LoVo (cell line): ENCODE measurements around the gene SLC22A13.
A peak's percentile ranks its signal among the peaks of the same experiment; 100 is the strongest.
"Not testable (repeated sequence)": the region's sequence is repeated elsewhere in the genome, so short reads cannot be mapped to it uniquely, and the experiment has no call there.

Experiments used
- DNase-seq: peaks from one replicate; pipeline ENCODE4 v3.0.0-alpha.2; 2016; ENCODE audit warnings: low spot score

SLC22A13 gene

DNA sequence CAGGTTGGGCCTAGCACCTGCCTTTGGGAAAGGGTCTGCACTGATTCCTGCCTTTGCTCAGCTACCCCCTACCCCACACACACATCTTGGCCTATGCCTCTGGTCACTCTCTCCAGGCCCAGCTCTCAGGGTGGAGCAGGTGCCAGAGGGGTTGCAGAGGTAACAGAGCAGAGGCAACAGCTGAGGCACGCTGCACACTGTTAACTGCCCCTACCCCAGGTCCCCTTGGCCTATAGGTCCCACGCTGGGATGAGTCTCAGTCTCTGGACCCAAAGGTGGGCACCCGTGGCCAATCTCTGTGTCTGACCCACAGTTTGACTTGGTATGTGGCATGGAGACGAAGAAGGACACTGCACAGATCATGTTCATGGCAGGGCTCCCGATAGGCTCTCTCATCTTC lies 41.3 kb downstream of the SLC22A13 start:
- DNase-seq: no peak

DNA sequence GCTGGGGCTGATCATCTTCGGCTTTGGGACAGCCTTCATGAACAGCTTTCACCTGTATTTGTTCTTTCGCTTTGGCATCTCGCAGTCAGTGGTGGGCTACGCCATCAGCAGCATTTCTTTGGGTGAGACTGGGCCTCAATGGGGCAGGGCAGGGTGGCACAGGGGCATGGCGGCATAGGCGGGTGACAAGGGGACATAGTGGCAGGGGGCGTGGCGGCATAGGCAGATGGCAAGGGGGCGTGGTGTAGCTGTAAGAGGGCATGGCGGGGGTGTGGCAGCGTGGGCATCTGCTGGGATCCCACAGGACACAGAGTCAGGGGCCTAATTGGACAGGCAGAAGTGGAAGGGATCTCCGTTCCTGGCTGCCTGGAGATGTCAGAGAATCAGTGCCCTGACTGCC lies 42.0 kb downstream of the SLC22A13 start:
- DNase-seq: no peak

DNA sequence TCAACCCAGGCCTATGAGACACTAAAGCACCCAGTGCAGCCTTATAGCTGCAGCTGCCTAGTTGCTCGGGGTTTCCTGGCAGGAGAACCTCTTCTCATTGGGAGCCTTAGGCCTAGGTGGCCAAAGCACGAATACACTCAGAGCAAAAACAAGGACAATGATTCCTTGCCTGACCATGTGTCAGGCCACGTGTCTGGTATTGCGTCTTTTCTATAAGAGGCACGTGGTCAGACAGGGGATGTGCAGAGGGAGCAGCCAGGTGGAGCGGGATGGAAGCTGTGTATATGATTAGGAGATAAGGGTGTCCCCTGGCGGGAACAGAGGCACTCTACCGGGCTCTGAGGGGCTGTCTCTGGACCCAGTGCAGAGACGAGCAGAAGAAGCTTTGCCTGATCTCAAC lies 42.8 kb downstream of the SLC22A13 start:
- DNase-seq: no peak

DNA sequence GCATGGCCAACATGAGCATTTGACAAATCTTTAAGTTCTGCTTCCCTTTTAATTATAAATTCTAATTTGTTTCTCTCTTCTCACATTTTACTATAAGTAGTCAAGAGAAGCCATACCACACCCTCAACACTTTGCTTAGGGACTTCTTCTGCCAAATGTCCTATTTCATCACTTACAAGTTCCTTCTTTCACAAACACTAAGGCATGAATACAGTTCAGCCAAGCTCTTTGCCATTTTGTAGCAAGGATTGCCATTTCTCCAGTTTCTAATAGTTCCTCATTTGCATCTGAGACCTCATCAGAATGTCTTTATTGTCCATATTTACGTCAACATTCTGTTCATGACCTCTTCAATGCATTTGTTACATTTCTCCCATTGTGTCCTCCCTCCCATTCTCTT lies 45.9 kb downstream of the SLC22A13 start:
- no peak for DNase-seq

- no peak for DNase-seq
Observed at GRCh38 chr3:38311941-38312340, 46.3 kb downstream of the SLC22A13 start.

- DNase-seq: no peak
Observed at GRCh38 chr3:38312356-38312755, 46.7 kb downstream of the SLC22A13 start.

DNA sequence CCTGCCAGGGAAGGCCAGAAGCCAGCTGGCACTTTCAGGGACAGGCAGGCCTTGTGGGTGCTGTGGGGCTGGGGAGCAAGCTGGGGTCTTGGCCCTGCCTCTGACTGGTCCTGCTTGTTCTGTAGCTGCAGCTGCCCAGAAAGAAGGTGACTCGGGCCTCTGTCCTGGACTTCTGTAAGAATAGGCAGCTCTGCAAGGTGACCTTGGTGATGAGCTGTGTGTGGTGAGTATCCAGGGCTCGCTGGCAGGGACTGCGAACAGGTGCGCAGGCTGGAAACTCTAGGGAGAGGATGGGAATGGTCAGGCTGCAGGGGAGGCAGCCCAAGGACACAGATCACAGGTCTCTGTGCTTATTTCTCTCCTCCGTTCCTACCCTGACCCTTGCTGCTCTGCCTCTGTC lies 47.7 kb downstream of the SLC22A13 start:
- no peak for DNase-seq

- DNase-seq: no peak
Observed at GRCh38 chr3:38313695-38314094, 48.1 kb downstream of the SLC22A13 start.

DNA sequence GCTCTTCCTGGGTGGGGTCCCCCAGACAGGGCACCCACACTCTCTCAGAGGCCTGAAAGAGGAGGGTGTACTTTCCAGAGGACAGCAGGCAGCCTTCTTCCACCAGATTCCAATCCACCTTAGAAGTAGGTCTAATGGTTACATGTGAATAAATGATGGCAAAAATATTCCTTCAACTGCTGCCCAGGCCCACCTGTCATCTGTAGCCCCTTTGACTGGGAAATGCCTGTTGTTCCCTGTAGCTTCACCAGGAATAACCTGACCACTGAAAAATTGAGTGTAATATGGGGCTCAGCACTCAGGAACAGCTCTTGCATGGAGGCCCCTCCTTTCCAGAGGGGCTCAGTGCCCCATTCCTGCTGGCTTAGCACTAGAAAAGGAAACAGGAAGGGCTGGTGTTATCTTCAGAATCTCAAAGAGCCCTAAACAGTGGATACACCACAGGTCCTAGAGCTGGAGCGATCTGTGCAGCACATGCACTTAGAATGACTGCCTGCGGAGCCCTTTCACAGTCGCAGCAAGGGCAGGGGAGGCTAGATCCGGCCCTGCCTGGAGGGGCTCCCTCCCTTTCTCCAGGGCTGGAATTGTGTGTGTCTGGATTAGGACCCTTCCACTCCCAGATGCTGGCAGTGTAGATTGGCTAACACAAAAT lies 48.6 kb downstream of the SLC22A13 start:
- DNase-seq: no peak

DNA sequence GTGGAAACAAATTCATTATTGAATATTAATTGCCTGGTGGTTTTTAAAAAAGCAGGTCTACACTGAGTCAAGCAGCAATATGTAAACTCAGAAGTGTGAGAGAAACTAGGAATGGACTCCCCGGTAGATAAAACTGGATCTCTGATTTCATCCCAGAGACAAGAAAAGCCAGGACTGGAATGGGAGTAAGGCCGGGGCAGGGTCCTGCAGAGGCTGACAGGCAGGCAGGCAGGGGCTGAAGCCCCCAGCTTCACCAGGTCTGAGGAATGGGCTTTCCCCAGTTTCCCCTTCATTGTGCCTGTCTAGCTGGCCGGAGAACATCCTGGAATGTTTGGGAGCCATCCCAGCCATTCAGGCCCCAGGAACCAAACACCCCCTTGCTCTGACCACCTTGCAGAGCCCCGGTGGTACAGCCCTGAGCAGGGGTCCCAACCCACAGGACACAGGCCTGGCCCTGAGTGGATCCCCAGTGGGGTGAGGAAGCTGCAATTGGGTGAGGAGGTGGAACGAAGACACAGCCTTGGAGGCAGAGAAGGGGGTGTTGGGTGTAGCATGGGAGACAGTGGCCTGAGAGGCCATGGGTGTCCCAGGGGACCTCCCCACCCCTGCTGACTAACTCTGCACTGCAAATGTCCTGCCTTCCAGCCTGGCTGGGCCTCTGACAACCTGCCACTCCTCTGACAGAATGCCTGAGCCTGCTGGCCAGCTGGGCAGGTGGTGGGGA lies 49.3 kb downstream of the SLC22A13 start:
- DNase-seq: no peak

GRCh38 chr3:38315488-38316230 lies 50.0 kb downstream of the SLC22A13 start:
- no peak for DNase-seq

GRCh38 chr3:38316356-38317191 lies 51.0 kb downstream of the SLC22A13 start:
- DNase-seq: no peak

DNA sequence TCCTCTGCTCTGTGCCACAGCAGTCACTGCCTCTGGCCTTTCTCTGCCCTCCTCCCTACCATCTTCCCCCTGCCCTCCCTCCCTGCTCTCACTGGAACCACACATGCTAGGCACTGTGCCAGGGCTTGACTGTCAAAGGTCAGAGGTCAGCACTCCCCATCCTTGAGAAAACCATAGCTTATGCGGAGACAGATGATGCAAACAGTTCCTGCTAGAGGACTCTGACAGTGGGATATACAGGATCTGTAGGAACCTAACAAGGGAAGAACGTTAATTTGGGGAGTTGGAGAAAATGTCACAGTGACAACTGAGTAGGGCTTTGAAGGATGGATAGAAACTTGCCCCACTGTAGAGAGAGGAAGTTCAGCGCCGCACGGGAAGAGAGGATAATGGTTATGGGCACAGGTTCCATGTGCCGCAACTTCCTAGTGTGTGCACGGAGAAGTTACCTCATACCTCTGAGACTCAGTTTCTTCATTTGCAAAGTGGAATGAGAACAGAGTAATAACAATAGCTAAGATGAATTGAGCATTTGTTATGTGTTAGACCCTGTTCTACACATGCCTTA lies 51.7 kb downstream of the SLC22A13 start:
- no peak for DNase-seq

DNA sequence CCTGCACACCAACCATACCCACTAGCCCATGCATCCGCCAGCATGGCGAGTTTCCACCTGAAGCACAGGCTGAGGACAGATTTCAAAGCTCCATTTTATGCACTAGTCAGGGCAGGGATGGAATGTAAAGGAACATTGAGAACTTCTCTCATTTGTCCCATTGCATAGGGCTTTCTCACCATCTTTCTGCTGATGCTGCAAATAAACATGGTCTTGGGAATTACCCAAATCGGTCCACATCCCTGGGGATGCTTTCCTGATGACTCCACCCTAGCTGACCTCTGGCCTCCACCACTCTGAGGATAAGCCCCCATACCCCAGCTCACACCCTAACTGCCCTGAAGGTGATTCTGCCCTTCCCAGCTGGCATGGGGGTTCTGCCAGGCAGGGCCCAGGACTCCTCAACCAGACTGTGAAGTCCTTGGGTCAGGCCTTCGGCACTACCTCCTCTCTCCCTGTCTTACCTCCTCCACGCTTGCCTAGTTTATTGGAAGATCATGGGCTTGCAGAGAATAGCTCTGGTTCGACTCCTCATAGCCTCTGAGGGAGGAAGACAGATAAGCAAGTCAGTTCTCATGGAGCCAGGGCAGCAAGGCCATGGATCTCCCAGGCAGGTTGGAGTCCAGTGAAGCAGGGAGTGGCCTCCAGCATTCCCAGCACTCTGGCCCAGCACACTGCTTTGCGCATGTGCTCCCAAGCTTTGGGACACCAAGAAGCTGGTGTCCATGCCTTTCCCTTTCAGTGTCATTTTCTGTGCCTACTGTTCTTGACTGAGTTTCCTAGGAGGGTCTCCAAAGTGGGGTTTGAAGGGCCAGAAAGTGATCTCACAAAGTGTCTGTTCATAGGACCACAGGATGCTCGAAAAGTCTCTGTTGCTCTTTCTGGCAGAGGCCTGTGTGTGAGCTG lies 53.4 kb downstream of the SLC22A13 start:
- DNase-seq: no peak

DNA sequence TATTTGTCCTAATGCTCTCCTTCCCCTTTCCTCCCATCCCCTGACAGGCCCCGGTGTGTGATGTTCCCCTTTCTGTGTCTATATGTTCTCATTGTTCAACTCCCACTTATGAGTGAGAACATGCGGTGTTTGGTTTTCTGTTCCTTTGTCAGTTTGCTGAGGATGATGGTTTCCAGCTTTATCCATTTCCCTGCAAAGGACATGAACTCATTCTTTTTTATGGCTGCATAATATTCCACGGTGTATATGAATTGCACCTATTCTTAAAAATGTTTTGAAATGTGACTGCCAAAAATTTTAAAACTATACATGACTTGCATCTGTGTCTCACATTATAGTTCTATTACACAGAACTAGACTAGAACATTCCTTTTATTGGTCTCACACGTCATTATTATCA lies 55.0 kb downstream of the SLC22A13 start:
- not testable (repeated sequence) for DNase-seq

DNA sequence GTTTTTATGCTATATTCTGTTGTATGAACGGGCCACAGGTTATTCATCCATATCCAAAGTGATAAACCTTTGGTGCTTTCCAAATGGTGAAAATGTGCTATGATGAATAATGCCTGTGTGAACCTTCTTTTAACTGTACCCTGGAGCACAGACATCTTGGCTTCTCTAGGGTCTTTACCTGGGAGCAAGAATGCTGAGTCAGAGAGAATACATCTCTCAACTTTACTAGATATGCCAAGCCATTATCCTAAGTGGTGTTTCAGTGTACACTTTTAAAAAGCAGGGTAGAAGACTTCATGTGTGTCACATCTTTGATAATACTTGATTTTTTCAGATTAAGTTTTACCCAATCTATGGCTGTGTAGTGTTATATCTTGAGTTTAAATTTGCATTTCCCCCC lies 57.4 kb downstream of the SLC22A13 start:
- DNase-seq: no peak

- no peak for DNase-seq
Observed at GRCh38 chr3:38325256-38325655, 59.6 kb downstream of the SLC22A13 start.

- DNase-seq: peak; percentile 4
Observed at GRCh38 chr3:38327335-38328009, 61.9 kb downstream of the SLC22A13 start.
